ENCODE measurements around the gene CSK. TPM values are rescaled to one million over a fixed set of nuclear protein-coding genes. Genes with fewer than 3 reads are reported as not detected.

The CSK gene
- total and polyA plus RNA-seq, 2 of the 8 experiments (the other 6 are each of a cell fraction or from before 2014, with no cell fraction given), result 13.7 to 50.2 TPM

DNA sequence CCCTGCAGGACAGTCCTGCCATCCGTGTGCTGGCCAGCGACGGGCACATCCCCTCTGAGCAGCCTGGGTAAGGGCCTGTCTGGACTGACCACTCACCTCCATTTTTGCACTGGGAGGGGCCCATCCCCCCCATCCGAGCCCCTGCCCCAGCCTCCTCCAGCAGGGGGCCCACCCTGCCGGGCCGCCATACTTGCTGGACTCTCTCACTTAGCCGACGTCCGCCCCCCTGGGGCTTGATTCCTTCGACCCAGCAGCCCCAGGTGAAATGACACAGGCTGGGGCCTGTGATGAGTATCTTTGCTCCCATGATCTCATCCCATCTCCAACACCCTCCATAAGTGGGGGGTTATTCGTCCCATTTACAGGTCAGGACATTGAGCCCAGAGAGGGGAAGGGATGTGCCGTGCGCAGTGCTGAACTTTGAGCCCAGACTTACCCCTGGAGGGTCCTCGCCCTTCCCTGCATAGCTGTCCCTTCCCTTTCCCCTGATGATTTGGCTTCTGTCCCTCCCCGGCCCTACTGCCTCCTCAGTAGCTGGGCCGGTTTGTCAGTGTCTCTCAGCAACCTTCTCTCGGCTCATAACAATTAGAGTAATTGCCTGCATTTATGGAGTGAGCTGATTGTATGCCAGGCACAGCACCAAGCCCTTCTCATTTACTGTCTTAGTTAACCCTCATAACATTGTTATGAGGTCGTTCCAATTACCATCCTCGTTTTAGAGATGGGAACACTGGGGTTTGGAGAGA, 34.9 kb downstream of the CSK start (continued):
- no peak for TF ChIP-seq ZNF274 (IDR thresholded peaks at IDR 0.05; ENCODE audit: borderline replicate concordance, extremely low read depth, low read length)
- TF ChIP-seq CREB1 (IDR thresholded peaks at IDR 0.05), result no peak
- no peak for TF ChIP-seq JUND (IDR thresholded peaks at IDR 0.05; ENCODE audit: low read length)
- TF ChIP-seq BCL11A (IDR thresholded peaks at IDR 0.05; ENCODE audit: low read depth in 2 of 2, low read length in 2 of 2), result no peak
